Limb (tissue), 2 donors: ENCODE measurements around the gene KNG1.

Source experiments
- DNase-seq, 2 donors: peaks; one replicate each; pipeline ENCODE4 v3.0.0-alpha.2; 2016; ENCODE audit errors: extremely low spot score in 2 of 2

The KNG1 gene

DNA sequence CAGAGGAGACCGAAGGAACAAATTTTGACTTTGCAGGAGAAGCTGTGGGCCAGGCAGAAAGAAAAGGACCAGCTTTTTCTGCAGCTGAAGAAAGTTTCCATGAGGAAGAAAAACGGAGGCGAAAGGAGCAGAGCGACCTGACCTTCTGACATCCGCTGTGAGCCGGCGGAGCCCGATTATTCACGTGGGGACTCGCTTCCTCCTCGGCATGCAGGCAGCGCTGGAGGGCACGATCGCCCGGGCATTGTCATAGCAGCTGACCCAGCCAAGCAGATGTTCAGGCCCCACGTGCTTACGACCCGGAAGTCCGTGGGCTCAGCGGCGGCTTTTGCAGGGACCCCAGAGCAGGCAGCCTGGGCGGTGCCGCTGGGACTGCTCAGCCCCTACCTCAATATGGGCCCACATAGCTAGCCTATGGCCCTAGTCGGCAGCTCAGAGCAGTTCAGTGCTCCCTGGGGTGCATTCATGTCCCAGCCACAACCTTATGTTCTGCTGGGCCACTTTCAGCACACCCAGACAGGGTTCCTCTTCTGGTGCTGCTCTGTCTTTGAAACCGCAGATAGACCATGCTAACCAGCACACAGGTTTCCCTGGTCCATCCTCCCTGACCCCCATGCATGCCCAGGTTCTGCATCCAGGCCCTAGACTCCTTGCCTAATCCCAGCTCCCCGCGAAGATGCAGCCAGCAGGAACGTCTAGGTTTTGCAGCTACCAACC is 55.7 kb downstream of the KNG1 start:
- peak in 1 of 2 donors; percentile 61 for DNase-seq

- DNase-seq = no peak
These were observed 58.8 kb downstream of the KNG1 start for GRCh38 chr3:186775999-186776398.

- DNase-seq = no peak
These were observed 62.0 kb downstream of the KNG1 start for GRCh38 chr3:186779204-186779603.

DNA sequence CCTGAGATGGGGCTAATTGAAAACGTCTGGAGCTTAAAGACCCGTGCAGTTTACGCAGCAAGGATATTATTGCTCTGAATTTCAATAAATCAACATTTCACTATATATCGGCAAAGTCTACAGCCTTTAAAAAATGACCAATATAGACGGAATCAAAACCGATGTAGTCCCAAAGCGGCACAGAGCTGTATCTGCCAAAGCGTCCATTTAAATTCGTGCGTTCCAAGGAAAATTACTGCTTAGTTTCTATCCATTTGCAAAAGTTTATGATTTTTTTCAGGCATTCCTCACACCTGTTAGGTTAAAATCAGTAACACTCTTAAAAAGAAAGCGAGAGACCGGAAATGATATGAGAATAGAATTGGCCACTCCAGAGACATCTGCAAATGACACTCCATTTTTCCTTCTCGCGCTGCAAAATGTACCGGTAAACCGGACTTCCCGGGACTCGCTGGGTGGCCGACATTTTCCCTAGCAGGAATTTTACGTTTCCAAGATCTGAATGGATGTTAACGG is 65.4 kb downstream of the KNG1 start:
- no peak for DNase-seq

DNA sequence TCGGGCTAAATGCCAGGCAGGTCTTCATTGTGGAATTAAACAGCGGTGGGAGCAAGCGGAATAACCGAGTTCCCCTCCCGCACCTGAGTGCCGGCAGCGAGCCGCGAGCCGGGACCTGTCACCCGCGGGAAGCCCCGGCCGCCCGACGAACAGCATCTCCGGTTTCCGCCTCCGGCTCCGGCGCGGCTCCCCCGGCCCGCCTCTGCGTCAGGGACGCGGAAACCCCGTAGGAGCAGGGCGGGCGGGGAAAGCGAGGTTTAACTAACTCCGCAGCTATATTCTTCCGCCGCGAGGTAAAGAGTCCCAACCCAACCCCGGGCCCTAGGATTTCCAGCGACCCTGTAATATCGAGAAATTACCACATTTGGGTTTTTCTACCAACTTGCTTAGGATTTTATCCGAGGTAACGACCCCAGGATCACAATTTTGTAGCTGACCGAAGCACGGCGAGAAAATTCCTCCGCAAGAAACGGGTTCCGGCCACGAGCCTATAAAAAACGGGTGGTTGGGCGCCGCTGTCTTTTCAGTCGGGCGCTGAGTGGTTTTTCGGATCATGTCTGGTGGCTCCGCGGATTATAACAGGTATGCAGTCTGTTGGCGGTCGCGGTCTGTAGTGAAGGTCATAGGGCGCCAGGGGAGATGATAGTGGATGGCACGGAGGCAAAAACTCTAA is 66.0 kb downstream of the KNG1 start, which contains the start of gene EIF4A2:
Gene EIF4A2, plus strand, starts transcription at position 520 of the 673 bp plus-strand sequence. Its CDS starts 34 bp downstream, at position 554.
- DNase-seq = peak; percentile 88 to 94

DNA sequence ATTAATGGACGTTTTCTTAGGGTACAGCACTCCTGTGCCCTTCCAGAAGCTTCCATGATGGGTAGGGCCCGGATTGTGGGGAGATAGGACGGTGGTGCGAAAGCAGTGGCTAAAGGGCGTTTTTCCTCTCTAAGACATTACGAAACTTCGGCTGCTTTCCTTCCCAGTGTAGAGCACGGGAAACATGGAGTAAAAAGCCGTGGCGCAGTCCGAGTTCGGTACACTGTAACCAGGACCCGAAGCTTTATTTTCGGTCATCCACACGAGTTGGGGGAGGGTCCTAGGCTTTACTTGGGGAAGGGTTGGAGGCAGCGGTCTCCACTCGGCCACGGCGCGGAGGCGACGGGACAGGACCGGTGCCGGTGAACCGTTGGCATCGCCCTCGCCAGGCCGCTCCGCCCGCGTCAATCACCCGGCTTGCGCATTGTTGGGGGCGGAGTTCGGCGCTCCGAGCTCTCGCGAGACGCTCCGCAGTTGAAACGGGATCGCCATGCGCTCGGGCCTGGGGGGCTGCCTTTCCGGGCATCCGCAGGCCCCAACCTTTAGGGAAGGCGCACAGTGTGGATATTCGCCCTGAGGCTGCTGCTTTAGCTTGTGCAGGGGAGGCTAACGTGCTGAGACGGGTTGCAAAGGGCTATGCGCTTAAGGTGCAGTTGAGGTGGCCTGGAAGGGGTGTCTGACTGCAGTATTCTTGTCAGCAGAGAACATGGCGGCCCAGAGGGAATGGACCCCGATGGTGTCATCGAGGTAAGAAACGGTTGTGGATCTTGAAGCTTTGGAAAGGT is 66.8 kb downstream of the KNG1 start:
- DNase-seq = peak; percentile 51 to 90

DNA sequence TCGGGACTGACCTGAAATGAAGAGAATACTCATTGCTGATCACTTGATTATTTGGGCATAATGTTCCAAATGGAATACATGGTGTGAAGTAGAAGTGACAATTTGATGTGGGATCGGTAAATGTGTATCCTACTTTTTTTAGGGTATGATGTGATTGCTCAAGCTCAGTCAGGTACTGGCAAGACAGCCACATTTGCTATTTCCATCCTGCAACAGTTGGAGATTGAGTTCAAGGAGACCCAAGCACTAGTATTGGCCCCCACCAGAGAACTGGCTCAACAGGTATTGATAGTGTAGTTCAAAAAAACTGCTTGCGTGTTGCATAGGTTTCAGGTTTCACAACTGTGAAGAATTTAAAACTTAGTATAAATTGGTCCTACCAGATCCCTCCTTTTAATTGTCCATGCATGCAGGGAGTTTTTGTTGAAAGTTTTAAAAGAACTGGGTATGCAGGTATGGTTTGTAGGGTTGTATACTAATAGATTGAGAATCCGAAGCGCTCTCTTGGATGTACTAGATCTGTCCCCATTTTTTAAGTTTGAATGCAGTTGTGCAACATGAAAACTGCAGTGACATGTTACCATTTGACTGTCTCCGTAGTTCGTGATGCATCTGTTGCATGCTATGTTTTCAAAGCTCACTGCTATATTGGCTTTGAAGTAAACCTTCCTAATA is 67.8 kb downstream of the KNG1 start:
- DNase-seq = no peak

- no peak for DNase-seq
These were observed 68.4 kb downstream of the KNG1 start for GRCh38 chr3:186785495-186786018.

DNA sequence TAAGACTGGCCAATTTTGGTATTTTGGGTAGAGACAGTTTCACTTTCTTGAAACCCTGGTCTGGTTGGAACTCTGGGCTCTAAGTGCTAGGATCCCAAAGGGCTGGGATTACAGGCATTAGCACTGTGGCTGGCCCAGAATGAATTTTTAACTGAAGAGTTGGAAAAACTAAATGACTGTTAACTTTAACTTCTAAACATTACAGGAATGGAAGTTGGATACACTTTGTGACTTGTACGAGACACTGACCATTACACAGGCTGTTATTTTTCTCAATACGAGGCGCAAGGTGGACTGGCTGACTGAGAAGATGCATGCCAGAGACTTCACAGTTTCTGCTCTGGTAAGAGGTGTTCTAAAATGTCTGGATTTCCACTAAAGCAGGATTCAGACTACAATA is 69.8 kb downstream of the KNG1 start:
- DNase-seq = no peak

DNA sequence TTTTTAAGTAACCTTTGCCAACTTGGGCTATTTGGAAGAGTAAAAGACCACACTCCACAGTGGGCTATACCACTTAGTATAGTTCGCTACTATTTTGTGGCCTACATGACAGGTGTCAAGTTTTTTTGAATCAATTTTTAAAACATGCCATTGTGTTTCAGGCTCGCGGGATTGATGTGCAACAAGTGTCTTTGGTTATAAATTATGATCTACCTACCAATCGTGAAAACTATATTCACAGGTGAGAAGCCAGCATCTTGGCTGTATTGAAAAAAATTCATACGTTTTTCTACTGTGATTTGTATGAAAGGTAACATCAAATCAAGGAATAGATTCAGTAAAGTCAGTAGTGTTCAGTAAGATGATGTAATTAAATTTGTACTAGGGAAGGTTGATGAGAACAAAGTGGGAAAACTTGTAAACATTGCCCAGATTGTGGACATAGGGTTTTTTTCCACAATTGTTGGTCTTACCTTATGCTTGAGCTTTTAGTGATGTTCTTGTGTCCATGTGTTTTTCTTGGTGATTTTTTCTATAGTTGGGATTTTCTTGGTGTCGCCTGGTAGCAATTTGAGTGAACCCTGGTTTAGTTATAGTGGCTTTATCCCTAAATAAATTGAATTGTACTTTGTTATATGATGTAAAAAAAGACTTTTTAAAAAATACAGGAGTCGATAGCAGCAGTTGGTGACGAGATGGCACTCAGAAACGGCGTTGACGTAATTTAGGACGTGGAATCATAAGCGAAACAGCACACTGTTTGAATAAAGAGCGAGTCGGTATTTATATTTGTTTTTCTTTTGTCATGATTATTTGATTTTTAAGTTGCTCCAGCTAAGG is 70.7 kb downstream of the KNG1 start:
- no peak for DNase-seq

DNA sequence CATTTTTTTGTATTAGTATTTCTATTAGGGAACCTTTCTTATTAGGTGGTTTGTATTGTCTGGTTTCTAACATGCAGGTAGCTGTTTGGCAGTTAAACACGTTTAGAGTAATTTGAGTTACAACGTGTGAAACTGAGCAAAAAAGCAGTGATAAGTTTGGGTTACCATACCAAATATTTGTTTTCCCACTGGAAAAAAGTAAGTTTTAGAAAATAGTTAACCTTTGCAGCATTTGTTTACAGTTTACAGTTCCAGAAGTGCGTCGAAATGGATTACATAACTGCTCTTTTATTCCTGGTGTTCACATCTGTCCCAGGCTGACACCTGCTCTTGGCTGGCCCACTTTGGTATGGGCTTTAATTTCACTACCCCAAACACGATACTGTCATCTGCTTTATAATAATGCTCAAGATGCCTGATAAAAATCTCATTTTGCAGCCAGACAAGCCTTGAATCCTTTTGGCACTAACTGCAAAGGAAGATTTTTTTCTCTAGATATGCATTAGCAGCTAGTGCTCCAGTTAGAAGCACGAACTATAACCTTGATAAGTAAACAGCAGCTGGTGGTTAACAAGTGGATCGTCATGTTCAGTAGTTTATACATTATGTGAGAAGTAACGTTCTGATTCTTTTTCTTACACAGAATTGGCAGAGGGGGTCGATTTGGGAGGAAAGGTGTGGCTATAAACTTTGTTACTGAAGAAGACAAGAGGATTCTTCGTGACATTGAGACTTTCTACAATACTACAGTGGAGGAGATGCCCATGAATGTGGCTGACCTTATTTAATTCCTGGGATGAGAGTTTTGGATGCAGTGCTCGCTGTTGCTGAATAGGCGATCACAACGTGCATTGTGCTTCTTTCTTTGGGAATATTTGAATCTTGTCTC is 71.6 kb downstream of the KNG1 start:
- no peak for DNase-seq

DNA sequence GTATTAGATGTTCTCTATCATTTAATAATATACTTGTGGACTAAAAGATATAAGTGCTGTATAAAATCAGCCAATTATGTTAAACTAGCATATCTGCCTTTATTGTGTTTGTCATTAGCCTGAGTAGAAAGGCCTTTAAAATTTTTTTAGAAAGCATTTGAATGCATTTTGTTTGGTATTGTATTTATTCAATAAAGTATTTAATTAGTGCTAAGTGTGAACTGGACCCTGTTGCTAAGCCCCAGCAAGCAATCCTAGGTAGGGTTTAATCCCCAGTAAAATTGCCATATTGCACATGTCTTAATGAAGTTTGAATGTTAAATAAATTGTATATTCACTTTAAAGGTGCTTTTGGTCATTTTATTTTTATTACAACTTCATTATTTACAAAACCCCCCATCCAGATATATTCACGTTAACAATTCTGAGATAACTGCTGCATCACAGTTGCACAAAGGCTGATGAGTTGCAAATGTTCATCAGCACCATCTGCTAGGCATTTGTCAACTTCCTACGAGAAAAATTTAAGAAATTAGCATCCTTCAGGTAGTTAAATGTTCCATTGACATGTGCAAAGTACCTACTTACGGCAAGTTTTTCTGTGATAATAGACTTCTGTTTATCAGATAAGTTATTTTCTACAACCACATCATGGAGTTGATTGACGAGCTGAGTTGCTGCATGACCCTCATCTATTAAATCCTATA is 72.5 kb downstream of the KNG1 start:
- no peak for DNase-seq

- DNase-seq = no peak
These were observed 73.3 kb downstream of the KNG1 start for GRCh38 chr3:186790261-186790981.
